Large intestine (tissue), 3 donors: ENCODE measurements around the gene MSI2. TPM values are rescaled to one million over a fixed set of nuclear protein-coding genes. Genes with fewer than 3 reads are reported as not detected.
A peak's percentile ranks its signal among the peaks of the same experiment; 100 is the strongest.

Experiments used
- DNase-seq, 2 donors: peaks; one replicate each; pipeline versions ENCODE4 v3.0.0 to v3.0.0-alpha.2; 2013
- H3K27ac ChIP-seq: one replicate; pipeline ENCODE4 v1.5.1; 2013; ENCODE audit warnings: low read length
- H3K27me3 ChIP-seq: 2 replicates; pipeline ENCODE4 v1.6.1; 2013; ENCODE audit warnings: low read length; ENCODE audit not compliant: control insufficient read depth, insufficient read depth
- H3K36me3 ChIP-seq: 2 replicates; pipeline ENCODE4 v1.6.1; 2013; ENCODE audit warnings: low read length; ENCODE audit not compliant: control insufficient read depth, insufficient read depth
- H3K4me1 ChIP-seq: one replicate; pipeline ENCODE4 v1.6.1; 2013; ENCODE audit warnings: low read length; ENCODE audit not compliant: control insufficient read depth, insufficient read depth
- H3K4me3 ChIP-seq: one replicate; pipeline ENCODE4 v1.5.1; 2013; ENCODE audit warnings: low read length
- H3K9me3 ChIP-seq: one replicate; pipeline ENCODE4 v1.6.1; 2013; ENCODE audit warnings: mild to moderate bottlenecking, low read depth, low read length, moderate library complexity; ENCODE audit not compliant: control insufficient read depth
- WGBS: methylation state at CpG from one replicate; pipeline ENCODE4 v1.1.5; 2013; ENCODE audit warnings: low lambda C conversion rate; ENCODE audit not compliant: insufficient coverage; 5-methylcytosine and 5-hydroxymethylcytosine counted together
- polyA plus RNA-seq: library from polyadenylated mRNA; unstranded; fragments of 120-200 nt; gene quantifications from one replicate; pipeline ENCODE4 v1.2.1, GENCODE V29; 2013

The MSI2 gene
- polyA plus RNA-seq, 1 donor, result 46.1 TPM

GRCh38 chr17:57388131-57388725 is 131.9 kb downstream of the MSI2 start:
- H3K4me1 ChIP-seq, result no peaks in the 10 kb centered on the region
- WGBS, result no CpG with 5 or more reads among the region's 5 CpGs
- no peaks in the 10 kb centered on the region for H3K27me3 ChIP-seq
- H3K36me3 ChIP-seq, result peaks cover 3% of the 10 kb centered on the region
- DNase-seq, result no peak
- peaks cover 6% of the 10 kb centered on the region for H3K9me3 ChIP-seq
- H3K4me3 ChIP-seq, result no peak overlapping the region
- H3K27ac ChIP-seq, result no peak overlapping the region

GRCh38 chr17:57389473-57389872 is 133.2 kb downstream of the MSI2 start:
- Histone ChIP-seq H3K27me3 (no peaks in the 10 kb centered on the region), H3K4me3 (no peak overlapping the region), H3K4me1 (no peaks in the 10 kb centered on the region), H3K9me3 (peaks cover 7% of the 10 kb centered on the region), H3K27ac (no peak overlapping the region), H3K36me3 (peaks cover 4% of the 10 kb centered on the region)
- 0% methylated on average over 1 of the region's 2 CpGs for WGBS
- DNase-seq, result no peak

- Histone ChIP-seq H3K36me3 (peaks cover 4% of the 10 kb centered on the region), H3K27me3 (no peaks in the 10 kb centered on the region), H3K9me3 (peaks cover 7% of the 10 kb centered on the region), H3K4me1 (no peaks in the 10 kb centered on the region), H3K4me3 (no peak overlapping the region), H3K27ac (no peak overlapping the region)
- no CpG with 5 or more reads among the region's 11 CpGs for WGBS
- no peak for DNase-seq
These were observed 134.9 kb downstream of the MSI2 start for GRCh38 chr17:57391076-57391825.

- Histone ChIP-seq H3K27ac (no peak overlapping the region), H3K9me3 (peaks cover 7% of the 10 kb centered on the region), H3K36me3 (peaks cover 2% of the 10 kb centered on the region), H3K27me3 (no peaks in the 10 kb centered on the region), H3K4me1 (peaks cover 4% of the 10 kb centered on the region), H3K4me3 (no peak overlapping the region)
- DNase-seq, result no peak
- no CpG with 5 or more reads among the region's 11 CpGs for WGBS
These were observed 135.6 kb downstream of the MSI2 start for GRCh38 chr17:57391857-57392471.

DNA sequence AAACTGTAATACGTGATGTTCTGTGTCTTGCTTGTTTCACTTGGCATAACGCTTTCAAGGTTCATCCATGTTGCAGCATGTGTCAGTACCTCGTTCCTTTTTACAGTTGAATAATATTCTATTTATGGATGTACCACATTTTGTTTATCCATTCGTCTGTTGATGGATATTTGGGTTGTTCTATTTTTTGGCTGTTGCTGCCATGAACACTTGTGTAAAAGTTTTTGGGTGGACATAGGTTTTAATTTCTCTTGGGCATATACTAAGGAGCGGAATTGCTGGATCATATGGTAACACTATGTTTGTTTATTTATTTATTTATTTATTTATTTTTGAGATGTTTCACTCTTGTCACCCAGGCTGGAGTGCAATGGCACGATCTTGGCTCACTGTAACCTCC is 137.0 kb downstream of the MSI2 start:
- Histone ChIP-seq H3K9me3 (peaks cover 7% of the 10 kb centered on the region), H3K27ac (no peak overlapping the region), H3K36me3 (peaks cover 2% of the 10 kb centered on the region), H3K4me3 (no peak overlapping the region), H3K4me1 (peaks cover 4% of the 10 kb centered on the region), H3K27me3 (no peaks in the 10 kb centered on the region)
- DNase-seq, result no peak
- WGBS, result 100% methylated on average over 3 of the region's 6 CpGs

GRCh38 chr17:57394375-57394774 is 138.1 kb downstream of the MSI2 start:
- no peak overlapping the region for H3K27ac ChIP-seq
- no CpG with 5 or more reads among the region's 2 CpGs for WGBS
- H3K36me3 ChIP-seq, result peaks cover 2% of the 10 kb centered on the region

DNA sequence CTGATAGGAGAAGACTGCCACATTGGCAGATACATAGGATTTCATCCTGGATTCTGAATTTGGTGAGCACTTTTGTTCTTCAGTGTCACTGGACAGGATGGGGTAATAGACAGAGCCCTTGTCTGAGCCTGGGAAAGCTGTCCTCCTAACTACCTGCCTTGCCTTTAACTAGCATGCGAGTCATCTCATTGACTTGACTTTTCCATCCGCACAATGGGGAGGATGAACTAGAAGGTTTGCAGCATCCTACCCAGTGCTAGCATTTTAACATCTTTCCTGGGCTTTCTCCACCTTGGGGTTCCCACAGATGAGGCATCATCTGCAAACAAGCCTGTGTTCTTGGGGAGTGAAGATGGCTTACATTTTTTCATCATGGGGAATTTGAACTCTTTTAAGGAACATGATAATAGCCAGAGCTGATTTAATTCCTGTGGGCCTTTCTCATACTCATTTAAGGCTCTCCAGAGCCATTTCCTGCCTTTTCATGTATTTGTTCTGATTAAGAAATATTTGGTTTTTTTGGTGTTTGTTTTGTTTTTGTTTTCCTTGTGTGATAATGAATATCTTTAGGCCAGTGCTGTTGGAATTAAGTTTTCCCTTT is 139.5 kb downstream of the MSI2 start:
- no peaks in the 10 kb centered on the region for H3K27me3 ChIP-seq
- no peak for DNase-seq
- no peak overlapping the region for H3K4me3 ChIP-seq
- peaks cover 7% of the 10 kb centered on the region for H3K9me3 ChIP-seq
- H3K4me1 ChIP-seq, result peaks cover 4% of the 10 kb centered on the region
- H3K36me3 ChIP-seq, result peaks cover 2% of the 10 kb centered on the region
- WGBS, result no CpG with 5 or more reads among the region's 2 CpGs
- no peak overlapping the region for H3K27ac ChIP-seq

More at GRCh38 chr17:57394375-57394774, 138.1 kb downstream of the MSI2 start:
- DNase-seq, result peak in 1 of 2 donors; percentile 25
- H3K4me3 ChIP-seq, result no peak overlapping the region
- H3K4me1 ChIP-seq, result peaks cover 4% of the 10 kb centered on the region
- H3K27me3 ChIP-seq, result no peaks in the 10 kb centered on the region
- peaks cover 7% of the 10 kb centered on the region for H3K9me3 ChIP-seq

DNA sequence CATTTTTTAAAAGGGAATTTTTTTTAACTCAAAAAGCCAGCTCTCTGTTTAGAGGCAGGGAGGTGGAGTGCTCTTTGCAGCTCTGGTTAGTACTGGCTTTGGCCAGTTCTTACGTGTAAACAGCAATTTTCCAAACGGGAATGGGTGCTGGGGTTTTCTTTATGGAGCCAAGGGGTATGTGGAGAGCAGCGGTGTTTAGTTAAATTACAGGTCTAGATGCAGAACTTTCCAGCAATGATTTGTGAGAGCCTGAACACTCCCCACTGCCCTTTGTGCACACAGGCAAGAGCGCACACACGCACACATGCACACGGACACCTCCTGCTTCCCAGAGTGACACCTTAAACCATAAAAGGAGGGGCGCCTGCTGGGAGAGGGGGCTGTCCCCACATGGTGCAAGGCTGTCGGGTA is 140.2 kb downstream of the MSI2 start:
- DNase-seq, result peak in 1 of 2 donors; percentile 39
- Histone ChIP-seq H3K36me3 (peaks cover 2% of the 10 kb centered on the region), H3K9me3 (peaks cover 7% of the 10 kb centered on the region), H3K4me1 (peaks cover 4% of the 10 kb centered on the region), H3K27ac (no peak overlapping the region), H3K4me3 (no peak overlapping the region), H3K27me3 (no peaks in the 10 kb centered on the region)
- WGBS, result no CpG with 5 or more reads among the region's 8 CpGs

GRCh38 chr17:57397402-57397801 is 141.1 kb downstream of the MSI2 start:
- H3K27ac ChIP-seq, result no peak overlapping the region

GRCh38 chr17:57399690-57400089 is 143.4 kb downstream of the MSI2 start:
- DNase-seq, result no peak
- Histone ChIP-seq H3K4me3 (no peak overlapping the region), H3K36me3 (peaks cover 11% of the 10 kb centered on the region), H3K27ac (no peak overlapping the region), H3K27me3 (no peaks in the 10 kb centered on the region), H3K9me3 (no peaks in the 10 kb centered on the region), H3K4me1 (peaks cover 9% of the 10 kb centered on the region)
- no CpG with 5 or more reads among the region's 7 CpGs for WGBS

More at GRCh38 chr17:57397402-57397801, 141.1 kb downstream of the MSI2 start:
- peaks cover 9% of the 10 kb centered on the region for H3K36me3 ChIP-seq
- DNase-seq, result no peak
- no CpG with 5 or more reads among the region's 7 CpGs for WGBS
- peaks cover 7% of the 10 kb centered on the region for H3K9me3 ChIP-seq
- H3K4me1 ChIP-seq, result peaks cover 4% of the 10 kb centered on the region
- no peaks in the 10 kb centered on the region for H3K27me3 ChIP-seq
- H3K4me3 ChIP-seq, result no peak overlapping the region
